ENCODE data around the gene CTNNA2. TPM values are rescaled to one million over a fixed set of nuclear protein-coding genes. Genes with fewer than 3 reads are reported as not detected.

CTNNA2 gene
- total and polyA plus RNA-seq, 9 donors: 0.32 to 1.4 (median 0.37) TPM; not detected in 3

DNA sequence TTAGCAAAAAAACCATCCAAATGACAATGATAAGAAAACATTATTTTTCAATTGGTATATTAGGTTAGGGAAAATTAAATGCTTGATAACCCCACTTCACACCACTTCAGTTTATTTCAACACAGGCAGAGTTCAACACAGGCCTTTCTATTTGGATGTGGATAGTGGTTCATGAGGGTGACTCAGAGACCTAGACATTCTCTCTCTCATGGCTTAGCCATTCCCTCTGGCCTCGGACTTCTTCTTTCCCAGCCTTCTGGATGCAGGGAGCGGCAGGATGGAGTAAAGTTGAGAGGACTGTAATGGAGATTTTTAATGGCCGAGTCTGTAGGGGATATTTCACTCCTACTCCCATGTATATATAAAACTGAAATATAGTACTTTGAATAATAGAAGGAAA is 109.7 kb downstream of the CTNNA2 start:
- intact Hi-C loops (cut with DNase I): no loop called here
- TF ChIP-seq, protein P1, sequence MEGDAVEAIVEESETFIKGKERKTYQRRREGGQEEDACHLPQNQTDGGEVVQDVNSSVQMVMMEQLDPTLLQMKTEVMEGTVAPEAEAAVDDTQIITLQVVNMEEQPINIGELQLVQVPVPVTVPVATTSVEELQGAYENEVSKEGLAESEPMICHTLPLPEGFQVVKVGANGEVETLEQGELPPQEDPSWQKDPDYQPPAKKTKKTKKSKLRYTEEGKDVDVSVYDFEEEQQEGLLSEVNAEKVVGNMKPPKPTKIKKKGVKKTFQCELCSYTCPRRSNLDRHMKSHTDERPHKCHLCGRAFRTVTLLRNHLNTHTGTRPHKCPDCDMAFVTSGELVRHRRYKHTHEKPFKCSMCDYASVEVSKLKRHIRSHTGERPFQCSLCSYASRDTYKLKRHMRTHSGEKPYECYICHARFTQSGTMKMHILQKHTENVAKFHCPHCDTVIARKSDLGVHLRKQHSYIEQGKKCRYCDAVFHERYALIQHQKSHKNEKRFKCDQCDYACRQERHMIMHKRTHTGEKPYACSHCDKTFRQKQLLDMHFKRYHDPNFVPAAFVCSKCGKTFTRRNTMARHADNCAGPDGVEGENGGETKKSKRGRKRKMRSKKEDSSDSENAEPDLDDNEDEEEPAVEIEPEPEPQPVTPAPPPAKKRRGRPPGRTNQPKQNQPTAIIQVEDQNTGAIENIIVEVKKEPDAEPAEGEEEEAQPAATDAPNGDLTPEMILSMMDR (IDR thresholded peaks at IDR 0.05): no peak
- TF ChIP-seq POLR2A (IDR thresholded peaks at IDR 0.05) (no peak), EP300 (IDR thresholded peaks at IDR 0.05) (no peak)
- DNase-seq: no peak
- no peaks in the 10 kb centered on the region for H3K4me1 ChIP-seq (ENCODE audit: insufficient read depth)
- no peaks in the 10 kb centered on the region for H3K36me3 ChIP-seq
- no peak overlapping the region for H3K4me3 ChIP-seq
- 58 to 68% (median 63%) methylated on average over 3 of the region's 3 CpGs for WGBS, 3 donors
- H3K27ac ChIP-seq: no peak overlapping the region
- no peaks in the 10 kb centered on the region for H3K9me3 ChIP-seq
- no peaks in the 10 kb centered on the region for H3K27me3 ChIP-seq

DNA sequence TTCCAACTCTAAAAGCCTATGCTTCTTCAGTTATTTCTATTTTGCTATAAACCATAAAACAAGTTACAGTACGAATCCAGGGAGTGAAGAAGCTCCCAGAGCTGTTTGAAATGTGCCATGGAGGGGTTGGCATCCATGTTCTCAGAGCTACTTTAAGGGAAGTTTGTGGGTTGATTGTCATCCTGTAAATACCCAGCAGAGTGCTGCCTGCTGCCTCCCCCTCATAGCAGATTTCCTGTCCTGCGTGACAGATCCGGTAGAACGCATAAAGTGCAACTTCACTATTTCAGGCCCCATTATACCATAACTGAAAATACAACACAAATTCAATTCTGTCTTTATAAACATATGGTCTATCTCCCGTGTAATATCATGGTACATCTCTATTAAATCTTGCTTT is 114.4 kb downstream of the CTNNA2 start:
- Histone ChIP-seq H3K36me3 (no peaks in the 10 kb centered on the region), H3K4me3 (no peak overlapping the region), H3K27me3 (no peaks in the 10 kb centered on the region), H3K27ac (no peak overlapping the region), H3K4me1 (ENCODE audit: insufficient read depth) (no peaks in the 10 kb centered on the region), H3K9me3 (no peaks in the 10 kb centered on the region)
- 78 to 82% (median 79%) methylated on average over 5 of the region's 5 CpGs for WGBS, 3 donors
- TF ChIP-seq POLR2A (IDR thresholded peaks at IDR 0.05) (no peak), EP300 (IDR thresholded peaks at IDR 0.05) (no peak)
- TF ChIP-seq, protein P1 (IDR thresholded peaks at IDR 0.05): no peak
- intact Hi-C loops (cut with DNase I): no loop called here
- no peak for DNase-seq

DNA sequence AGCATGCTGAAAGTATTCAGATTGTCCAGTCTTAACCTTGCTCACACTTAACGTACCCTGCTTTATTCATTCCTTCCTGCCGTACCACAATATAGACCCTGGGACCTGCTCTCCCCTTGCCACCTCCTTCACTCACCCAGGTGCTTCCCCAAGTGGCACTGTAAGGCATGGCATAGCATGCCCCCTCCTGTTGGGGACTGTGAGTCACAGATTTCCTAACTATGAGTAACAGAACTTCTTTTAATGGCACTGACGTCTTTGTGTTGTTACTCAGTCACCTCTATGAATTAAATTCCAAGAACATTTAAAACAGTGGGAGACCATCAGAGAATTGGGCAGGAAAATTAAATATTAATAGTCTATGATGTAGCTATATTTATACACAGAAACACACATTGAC is 117.2 kb downstream of the CTNNA2 start:
- Histone ChIP-seq H3K36me3 (no peaks in the 10 kb centered on the region), H3K27me3 (no peaks in the 10 kb centered on the region), H3K9me3 (no peaks in the 10 kb centered on the region), H3K4me3 (no peak overlapping the region), H3K27ac (no peak overlapping the region), H3K4me1 (ENCODE audit: insufficient read depth) (no peaks in the 10 kb centered on the region)
- TF ChIP-seq, protein P1 (IDR thresholded peaks at IDR 0.05): no peak
- DNase-seq: no peak
- intact Hi-C loops (cut with DNase I): no loop called here
- 78 to 86% (median 83%) methylated on average over 3 of the region's 3 CpGs for WGBS, 3 donors

DNA sequence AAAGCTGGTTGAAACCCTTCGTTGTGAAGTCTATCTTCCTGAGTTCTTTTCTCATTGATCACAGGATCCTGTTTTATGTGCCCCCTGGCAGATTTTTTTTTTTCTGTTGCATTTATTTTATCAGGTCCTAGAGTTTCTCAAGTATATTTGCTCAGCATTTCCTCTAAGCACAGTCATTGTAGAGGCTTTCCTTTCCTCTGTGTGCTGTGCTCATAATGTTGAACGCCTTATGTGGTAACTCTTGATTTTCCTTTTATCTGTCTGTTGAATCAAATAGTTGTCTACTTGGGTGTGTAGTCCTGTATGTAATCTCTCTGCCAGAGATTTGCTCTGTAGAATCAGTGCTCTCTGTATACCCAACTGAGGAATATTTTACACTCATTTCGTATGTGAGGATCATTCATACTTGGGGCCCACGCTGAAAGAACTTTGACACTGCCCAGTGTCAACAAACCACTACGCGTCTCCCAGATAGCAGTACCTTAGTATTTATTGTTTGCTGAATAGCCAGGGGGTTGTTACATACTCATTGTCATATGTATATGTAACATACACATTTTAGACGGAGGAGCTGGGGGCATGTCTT is 118.2 kb downstream of the CTNNA2 start:
- Histone ChIP-seq H3K4me1 (ENCODE audit: insufficient read depth) (no peaks in the 10 kb centered on the region), H3K36me3 (no peaks in the 10 kb centered on the region), H3K27me3 (no peaks in the 10 kb centered on the region), H3K4me3 (no peak overlapping the region), H3K9me3 (no peaks in the 10 kb centered on the region), H3K27ac (no peak overlapping the region)
- DNase-seq: no peak
- TF ChIP-seq POLR2A (IDR thresholded peaks at IDR 0.05): no peak
- no peak for TF ChIP-seq EP300 (IDR thresholded peaks at IDR 0.05)
- TF ChIP-seq, protein P1 (IDR thresholded peaks at IDR 0.05): no peak
- 82 to 88% (median 86%) methylated on average over 7 of the region's 7 CpGs for WGBS, 3 donors
- intact Hi-C loops (cut with DNase I): no loop called here
